Breast epithelium (tissue), 3 donors: Measurements from ENCODE around the gene ANKS1B.

Experiments
- CTCF ChIP-seq, 3 donors: fragments of 450-650 bp; IDR thresholded peaks; one replicate each; pipeline ENCODE4 v1.5.1; 2016 to 2017; ENCODE audit warnings: antibody characterized with exemption in 3 of 3, mild to moderate bottlenecking in 3 of 3, moderate library complexity in 3 of 3
- POLR2A ChIP-seq: fragments of 450-650 bp; IDR thresholded peaks from one replicate; pipeline ENCODE4 v1.6.1; 2016; ENCODE audit warnings: antibody characterized with exemption, mild to moderate bottlenecking, moderate library complexity
- POLR2AphosphoS5 ChIP-seq, 3 donors: sonication (generic); formaldehyde crosslinking; IDR thresholded peaks; one replicate each; pipeline ENCODE4 v1.6.1; 2017; ENCODE audit warnings: antibody characterized with exemption in 3 of 3

- TF ChIP-seq POLR2AphosphoS5 (IDR thresholded peaks at IDR 0.05) (no peak), CTCF (IDR thresholded peaks at IDR 0.05) (no peak), POLR2A (no peak)
Measured at GRCh38 chr12:98740751-98741150, 1244.0 kb downstream of the ANKS1B start.
